Suprapubic skin (tissue), 4 donors: ENCODE measurements around the gene ADAMTS8.

Experiments
- CTCF ChIP-seq, 2 donors: fragments of 200-600 bp in 1 of 2; fragments of 450-650 bp in 1 of 2; sonication (generic) in 1 of 2; IDR thresholded peaks; one replicate each; pipeline ENCODE4 v1.5.1; 2016 to 2019; ENCODE audit warnings: antibody characterized with exemption in 2 of 2, mild to moderate bottlenecking in 1 of 2, moderate library complexity in 1 of 2
- POLR2A ChIP-seq, 2 donors: fragments of 450-650 bp; IDR thresholded peaks; one replicate each; pipeline ENCODE4 v1.6.1; 2017; ENCODE audit warnings: antibody characterized with exemption in 2 of 2, mild to moderate bottlenecking in 2 of 2, moderate library complexity in 2 of 2
- POLR2AphosphoS5 ChIP-seq, 3 donors: sonication (generic); formaldehyde crosslinking; IDR thresholded peaks; one replicate each; pipeline ENCODE4 v1.6.1; 2017; ENCODE audit warnings: antibody characterized with exemption in 3 of 3

GRCh38 chr11:130434521-130435223 lies 6.3 kb upstream of the ADAMTS8 start:
- TF ChIP-seq POLR2A (IDR thresholded peaks at IDR 0.05), result no peak
- TF ChIP-seq CTCF (IDR thresholded peaks at IDR 0.05), result peak; percentile 58 to 75
- TF ChIP-seq POLR2AphosphoS5 (IDR thresholded peaks at IDR 0.05), result peak in 1 of 3 donors; percentile 13
